ENCODE results near the gene EXOSC3. TPM values are rescaled to one million over a fixed set of nuclear protein-coding genes. Genes with fewer than 3 reads are reported as not detected.
A peak's percentile ranks its signal among the peaks of the same experiment; 100 is the strongest.

Gene EXOSC3
- total and polyA plus RNA-seq, 10 of the 15 experiments (the other 5 are each of a cell fraction or from before 2014, with no cell fraction given) = 8.2 to 161 (median 61.4) TPM

DNA sequence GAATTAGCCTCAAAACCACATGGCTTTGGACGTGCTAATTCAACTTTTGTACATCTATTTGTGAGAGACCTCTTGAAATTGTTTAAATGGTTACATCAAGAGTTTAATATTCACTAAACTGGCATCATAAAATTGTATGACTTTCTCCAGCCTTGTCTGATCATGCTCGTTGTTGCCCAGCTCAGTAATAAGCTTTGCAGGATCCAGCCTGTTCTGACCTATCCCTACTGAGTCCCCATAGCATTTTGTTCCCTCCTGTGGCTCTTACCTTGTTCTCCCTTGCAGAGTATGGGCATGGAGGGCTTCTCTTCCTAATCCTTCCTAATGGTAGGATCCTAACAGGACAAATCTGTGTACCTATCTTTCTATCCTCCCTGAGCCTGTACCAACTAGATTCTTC, 6.3 kb downstream of the EXOSC3 start:
- ChIA-PET RAD21 (ENCODE audit: unreplicated experiment) (no interaction called here), CTCF (interaction anchor here (0.6 to 1.3 kb wide), 2 partner anchors 19 to 129 kb away, joined by 3 to 5 read pairs; no protein-coding TSS in a partner anchor), POLR2A (no interaction called here), SMC1A (ENCODE audit: uncharacterized antibody, unreplicated experiment) (interaction anchor here (0.9 to 1.4 kb wide), 2 partner anchors 33 to 55 kb away, joined by 3 to 4 read pairs; no protein-coding TSS in a partner anchor)
- intact Hi-C loops (cut with micrococcal nuclease; ENCODE audit: unreplicated experiment) = no loop called here
- Histone ChIP-seq H2AFZ (ENCODE audit: control insufficient read depth, low read depth, low read length) (no peak overlapping the region), H3K4me3 (no peak overlapping the region), H3K9me3 (replicated peaks; ENCODE audit: control insufficient read depth, insufficient read depth, low read length) (no peaks in the 10 kb centered on the region), H3K36me3 (ENCODE audit: control insufficient read depth in 2 of 2, insufficient read depth in 2 of 2, low read length in 1 of 2) (peaks cover 6 to 24% of the 10 kb centered on the region in 2 experiments), H3K27me3 (replicated peaks in 1 of 2; ENCODE audit: control insufficient read depth in 2 of 2, insufficient read depth in 2 of 2, low read length in 1 of 2) (no peaks in the 10 kb centered on the region), H3K4me2 (ENCODE audit: control insufficient read depth, insufficient read depth) (no peak overlapping the region), H3K4me1 (ENCODE audit: control insufficient read depth, insufficient read depth, low read length) (no peaks in the 10 kb centered on the region), H3K27ac (ENCODE audit: control insufficient read depth, insufficient read depth) (no peak overlapping the region), H4K20me1 (ENCODE audit: control insufficient read depth, insufficient read depth) (no peaks in the 10 kb centered on the region), H3K79me2 (ENCODE audit: control insufficient read depth, insufficient read depth, low read length) (peaks cover 8% of the 10 kb centered on the region), H3K9ac (ENCODE audit: control insufficient read depth, insufficient read depth, low read length) (no peak overlapping the region)
- BruUV-seq (replicated peaks) = TSS peak; percentile 49
- no peak for FAIRE-seq
- WGBS (ENCODE audit: insufficient coverage, insufficient replicate concordance, low lambda C conversion rate, missing lambda C conversion rate) = 100% methylated on average over 2 of the region's 2 CpGs
- in situ Hi-C loops (cut with MboI) = no loop called here
- DNase-seq (ENCODE audit: low read depth, low spot score) = no peak
- TF ChIP-seq CHD4 (IDR thresholded peaks at IDR 0.05) (no peak), RCOR1 (conservative IDR thresholded peaks at IDR 0.05; ENCODE audit: low read depth, low read length) (no peak), BCL11A (IDR thresholded peaks at IDR 0.05; ENCODE audit: low read depth, low read length) (no peak), CHD2 (IDR thresholded peaks at IDR 0.05; ENCODE audit: borderline replicate concordance, low read depth, low read length) (no peak), RAD21 (IDR thresholded peaks at IDR 0.05; ENCODE audit: insufficient read depth, low read depth, low read length) (no peak), PML (IDR thresholded peaks at IDR 0.05; ENCODE audit: low read length) (no peak), NFIC (IDR thresholded peaks at IDR 0.05; ENCODE audit: low read depth, low read length) (no peak), BACH1 (IDR thresholded peaks at IDR 0.05; ENCODE audit: borderline replicate concordance) (no peak), EED (IDR thresholded peaks at IDR 0.05; ENCODE audit: low read depth) (no peak), RAD51 (IDR thresholded peaks at IDR 0.05) (no peak), NFYA (IDR thresholded peaks at IDR 0.05; ENCODE audit: borderline replicate concordance, low read depth, low read length) (no peak)
- TF ChIP-seq, protein P1, sequence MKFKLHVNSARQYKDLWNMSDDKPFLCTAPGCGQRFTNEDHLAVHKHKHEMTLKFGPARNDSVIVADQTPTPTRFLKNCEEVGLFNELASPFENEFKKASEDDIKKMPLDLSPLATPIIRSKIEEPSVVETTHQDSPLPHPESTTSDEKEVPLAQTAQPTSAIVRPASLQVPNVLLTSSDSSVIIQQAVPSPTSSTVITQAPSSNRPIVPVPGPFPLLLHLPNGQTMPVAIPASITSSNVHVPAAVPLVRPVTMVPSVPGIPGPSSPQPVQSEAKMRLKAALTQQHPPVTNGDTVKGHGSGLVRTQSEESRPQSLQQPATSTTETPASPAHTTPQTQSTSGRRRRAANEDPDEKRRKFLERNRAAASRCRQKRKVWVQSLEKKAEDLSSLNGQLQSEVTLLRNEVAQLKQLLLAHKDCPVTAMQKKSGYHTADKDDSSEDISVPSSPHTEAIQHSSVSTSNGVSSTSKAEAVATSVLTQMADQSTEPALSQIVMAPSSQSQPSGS (IDR thresholded peaks at IDR 0.05; ENCODE audit: low read length) = no peak
- TF ChIP-seq, protein P2, sequence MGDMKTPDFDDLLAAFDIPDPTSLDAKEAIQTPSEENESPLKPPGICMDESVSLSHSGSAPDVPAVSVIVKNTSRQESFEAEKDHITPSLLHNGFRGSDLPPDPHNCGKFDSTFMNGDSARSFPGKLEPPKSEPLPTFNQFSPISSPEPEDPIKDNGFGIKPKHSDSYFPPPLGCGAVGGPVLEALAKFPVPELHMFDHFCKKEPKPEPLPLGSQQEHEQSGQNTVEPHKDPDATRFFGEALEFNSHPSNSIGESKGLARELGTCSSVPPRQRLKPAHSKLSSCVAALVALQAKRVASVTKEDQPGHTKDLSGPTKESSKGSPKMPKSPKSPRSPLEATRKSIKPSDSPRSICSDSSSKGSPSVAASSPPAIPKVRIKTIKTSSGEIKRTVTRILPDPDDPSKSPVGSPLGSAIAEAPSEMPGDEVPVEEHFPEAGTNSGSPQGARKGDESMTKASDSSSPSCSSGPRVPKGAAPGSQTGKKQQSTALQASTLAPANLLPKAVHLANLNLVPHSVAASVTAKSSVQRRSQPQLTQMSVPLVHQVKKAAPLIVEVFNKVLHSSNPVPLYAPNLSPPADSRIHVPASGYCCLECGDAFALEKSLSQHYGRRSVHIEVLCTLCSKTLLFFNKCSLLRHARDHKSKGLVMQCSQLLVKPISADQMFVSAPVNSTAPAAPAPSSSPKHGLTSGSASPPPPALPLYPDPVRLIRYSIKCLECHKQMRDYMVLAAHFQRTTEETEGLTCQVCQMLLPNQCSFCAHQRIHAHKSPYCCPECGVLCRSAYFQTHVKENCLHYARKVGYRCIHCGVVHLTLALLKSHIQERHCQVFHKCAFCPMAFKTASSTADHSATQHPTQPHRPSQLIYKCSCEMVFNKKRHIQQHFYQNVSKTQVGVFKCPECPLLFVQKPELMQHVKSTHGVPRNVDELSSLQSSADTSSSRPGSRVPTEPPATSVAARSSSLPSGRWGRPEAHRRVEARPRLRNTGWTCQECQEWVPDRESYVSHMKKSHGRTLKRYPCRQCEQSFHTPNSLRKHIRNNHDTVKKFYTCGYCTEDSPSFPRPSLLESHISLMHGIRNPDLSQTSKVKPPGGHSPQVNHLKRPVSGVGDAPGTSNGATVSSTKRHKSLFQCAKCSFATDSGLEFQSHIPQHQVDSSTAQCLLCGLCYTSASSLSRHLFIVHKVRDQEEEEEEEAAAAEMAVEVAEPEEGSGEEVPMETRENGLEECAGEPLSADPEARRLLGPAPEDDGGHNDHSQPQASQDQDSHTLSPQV (IDR thresholded peaks at IDR 0.05) = no peak
- TF ChIP-seq, protein P3, sequence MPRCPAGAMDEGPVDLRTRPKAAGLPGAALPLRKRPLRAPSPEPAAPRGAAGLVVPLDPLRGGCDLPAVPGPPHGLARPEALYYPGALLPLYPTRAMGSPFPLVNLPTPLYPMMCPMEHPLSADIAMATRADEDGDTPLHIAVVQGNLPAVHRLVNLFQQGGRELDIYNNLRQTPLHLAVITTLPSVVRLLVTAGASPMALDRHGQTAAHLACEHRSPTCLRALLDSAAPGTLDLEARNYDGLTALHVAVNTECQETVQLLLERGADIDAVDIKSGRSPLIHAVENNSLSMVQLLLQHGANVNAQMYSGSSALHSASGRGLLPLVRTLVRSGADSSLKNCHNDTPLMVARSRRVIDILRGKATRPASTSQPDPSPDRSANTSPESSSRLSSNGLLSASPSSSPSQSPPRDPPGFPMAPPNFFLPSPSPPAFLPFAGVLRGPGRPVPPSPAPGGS (IDR thresholded peaks at IDR 0.05; ENCODE audit: borderline replicate concordance, insufficient read depth, low read depth, low read length, poor library complexity, severe bottlenecking) = no peak
- TF ChIP-seq, protein P4, sequence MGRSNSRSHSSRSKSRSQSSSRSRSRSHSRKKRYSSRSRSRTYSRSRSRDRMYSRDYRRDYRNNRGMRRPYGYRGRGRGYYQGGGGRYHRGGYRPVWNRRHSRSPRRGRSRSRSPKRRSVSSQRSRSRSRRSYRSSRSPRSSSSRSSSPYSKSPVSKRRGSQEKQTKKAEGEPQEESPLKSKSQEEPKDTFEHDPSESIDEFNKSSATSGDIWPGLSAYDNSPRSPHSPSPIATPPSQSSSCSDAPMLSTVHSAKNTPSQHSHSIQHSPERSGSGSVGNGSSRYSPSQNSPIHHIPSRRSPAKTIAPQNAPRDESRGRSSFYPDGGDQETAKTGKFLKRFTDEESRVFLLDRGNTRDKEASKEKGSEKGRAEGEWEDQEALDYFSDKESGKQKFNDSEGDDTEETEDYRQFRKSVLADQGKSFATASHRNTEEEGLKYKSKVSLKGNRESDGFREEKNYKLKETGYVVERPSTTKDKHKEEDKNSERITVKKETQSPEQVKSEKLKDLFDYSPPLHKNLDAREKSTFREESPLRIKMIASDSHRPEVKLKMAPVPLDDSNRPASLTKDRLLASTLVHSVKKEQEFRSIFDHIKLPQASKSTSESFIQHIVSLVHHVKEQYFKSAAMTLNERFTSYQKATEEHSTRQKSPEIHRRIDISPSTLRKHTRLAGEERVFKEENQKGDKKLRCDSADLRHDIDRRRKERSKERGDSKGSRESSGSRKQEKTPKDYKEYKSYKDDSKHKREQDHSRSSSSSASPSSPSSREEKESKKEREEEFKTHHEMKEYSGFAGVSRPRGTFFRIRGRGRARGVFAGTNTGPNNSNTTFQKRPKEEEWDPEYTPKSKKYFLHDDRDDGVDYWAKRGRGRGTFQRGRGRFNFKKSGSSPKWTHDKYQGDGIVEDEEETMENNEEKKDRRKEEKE (IDR thresholded peaks at IDR 0.05) = no peak
- no peak for ATAC-seq
